Sigmoid colon (tissue), 4 donors: Measurements from ENCODE around the gene PRKAA1.

ENCODE experiments used
- EP300 ChIP-seq, 4 donors: sonication (generic); formaldehyde crosslinking; IDR thresholded peaks; one replicate each; pipeline ENCODE4 v1.6.1; 2017; ENCODE audit warnings: antibody characterized with exemption in 4 of 4
- POLR2A ChIP-seq, 2 donors: fragments of 450-650 bp; IDR thresholded peaks; one replicate each; pipeline ENCODE4 v1.6.1; 2016; ENCODE audit warnings: antibody characterized with exemption in 2 of 2, mild to moderate bottlenecking in 2 of 2, moderate library complexity in 2 of 2
- POLR2AphosphoS5 ChIP-seq, 4 donors: sonication (generic); formaldehyde crosslinking; IDR thresholded peaks; one replicate each; pipeline ENCODE4 v1.6.1; 2017; ENCODE audit warnings: antibody characterized with exemption in 4 of 4
- TF ChIP-seq, protein P1 (sequence below), 4 experiments: fragments of 450-650 bp in 3 of 4; fragments of 200-600 bp in 1 of 4; IDR thresholded peaks; one replicate each; pipeline ENCODE4 v1.5.1; 2016 to 2019; ENCODE audit warnings: antibody characterized with exemption in 4 of 4, mild to moderate bottlenecking in 3 of 4, moderate library complexity in 2 of 4

DNA sequence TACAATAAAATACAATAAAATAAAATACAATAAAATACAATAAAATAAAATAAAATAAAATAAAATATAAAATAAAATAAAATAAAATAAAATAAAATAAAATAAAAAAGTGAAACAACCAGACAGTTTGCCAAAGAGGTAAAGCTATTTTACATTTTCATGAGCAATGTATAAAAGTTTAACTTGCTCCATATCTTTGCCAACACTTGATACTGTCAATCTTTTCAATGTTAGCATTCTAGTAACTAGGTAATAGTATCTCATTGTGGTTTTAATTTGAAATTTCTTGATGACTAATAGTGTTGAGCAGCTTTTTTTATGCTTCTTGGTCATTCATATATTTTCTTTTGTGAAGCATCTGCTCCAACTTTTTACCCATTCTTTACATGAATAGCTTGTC, 59.7 kb downstream of the PRKAA1 start:
- TF ChIP-seq, protein P1, sequence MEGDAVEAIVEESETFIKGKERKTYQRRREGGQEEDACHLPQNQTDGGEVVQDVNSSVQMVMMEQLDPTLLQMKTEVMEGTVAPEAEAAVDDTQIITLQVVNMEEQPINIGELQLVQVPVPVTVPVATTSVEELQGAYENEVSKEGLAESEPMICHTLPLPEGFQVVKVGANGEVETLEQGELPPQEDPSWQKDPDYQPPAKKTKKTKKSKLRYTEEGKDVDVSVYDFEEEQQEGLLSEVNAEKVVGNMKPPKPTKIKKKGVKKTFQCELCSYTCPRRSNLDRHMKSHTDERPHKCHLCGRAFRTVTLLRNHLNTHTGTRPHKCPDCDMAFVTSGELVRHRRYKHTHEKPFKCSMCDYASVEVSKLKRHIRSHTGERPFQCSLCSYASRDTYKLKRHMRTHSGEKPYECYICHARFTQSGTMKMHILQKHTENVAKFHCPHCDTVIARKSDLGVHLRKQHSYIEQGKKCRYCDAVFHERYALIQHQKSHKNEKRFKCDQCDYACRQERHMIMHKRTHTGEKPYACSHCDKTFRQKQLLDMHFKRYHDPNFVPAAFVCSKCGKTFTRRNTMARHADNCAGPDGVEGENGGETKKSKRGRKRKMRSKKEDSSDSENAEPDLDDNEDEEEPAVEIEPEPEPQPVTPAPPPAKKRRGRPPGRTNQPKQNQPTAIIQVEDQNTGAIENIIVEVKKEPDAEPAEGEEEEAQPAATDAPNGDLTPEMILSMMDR (IDR thresholded peaks at IDR 0.05) = no peak
- TF ChIP-seq POLR2A (IDR thresholded peaks at IDR 0.05) (no peak), POLR2AphosphoS5 (IDR thresholded peaks at IDR 0.05) (no peak), EP300 (IDR thresholded peaks at IDR 0.05) (no peak)
